GM21447 (cell line): ENCODE results near the gene EIF5A.
"Not testable (repeated sequence)": the region's sequence is repeated elsewhere in the genome, so short reads cannot be mapped to it uniquely, and the experiment has no call there.

ENCODE experiments used
- ATAC-seq: cut with Tn5 transposase; IDR thresholded peaks from one replicate; pipeline ENCODE4 v1.9.1; 2021; ENCODE audit not compliant: unreplicated experiment

The EIF5A gene

DNA sequence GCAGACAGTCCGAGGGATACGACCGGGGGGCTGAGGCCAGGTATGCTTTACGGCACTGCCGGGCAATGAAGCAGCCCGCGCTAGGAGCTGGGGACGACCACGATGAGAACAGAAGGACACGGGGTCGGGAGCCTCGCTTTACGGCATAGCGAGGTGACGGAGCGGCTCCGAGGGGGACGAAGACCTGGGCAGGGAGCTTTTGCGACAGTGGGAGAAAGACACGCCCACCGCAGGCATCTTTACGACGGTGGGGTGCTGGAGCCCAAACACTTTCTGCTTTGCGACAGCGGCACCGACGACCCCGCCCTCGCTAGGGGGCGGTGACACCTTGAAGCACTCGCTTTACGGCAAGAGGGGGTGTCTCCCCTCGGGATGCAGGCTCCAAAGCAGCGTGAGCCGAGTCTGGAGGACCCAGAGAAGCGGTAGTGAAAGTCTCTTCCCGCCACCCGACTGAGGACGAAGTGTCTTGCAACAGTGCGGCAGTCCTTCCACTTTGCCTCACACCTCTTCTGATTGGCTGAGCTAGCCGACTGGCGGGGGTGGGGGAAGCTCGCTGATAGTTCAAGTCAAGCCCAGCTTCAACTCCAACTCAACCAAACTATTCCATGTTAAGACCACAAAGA lies 22.1 kb downstream of the EIF5A start:
- peak; percentile 43 for ATAC-seq

DNA sequence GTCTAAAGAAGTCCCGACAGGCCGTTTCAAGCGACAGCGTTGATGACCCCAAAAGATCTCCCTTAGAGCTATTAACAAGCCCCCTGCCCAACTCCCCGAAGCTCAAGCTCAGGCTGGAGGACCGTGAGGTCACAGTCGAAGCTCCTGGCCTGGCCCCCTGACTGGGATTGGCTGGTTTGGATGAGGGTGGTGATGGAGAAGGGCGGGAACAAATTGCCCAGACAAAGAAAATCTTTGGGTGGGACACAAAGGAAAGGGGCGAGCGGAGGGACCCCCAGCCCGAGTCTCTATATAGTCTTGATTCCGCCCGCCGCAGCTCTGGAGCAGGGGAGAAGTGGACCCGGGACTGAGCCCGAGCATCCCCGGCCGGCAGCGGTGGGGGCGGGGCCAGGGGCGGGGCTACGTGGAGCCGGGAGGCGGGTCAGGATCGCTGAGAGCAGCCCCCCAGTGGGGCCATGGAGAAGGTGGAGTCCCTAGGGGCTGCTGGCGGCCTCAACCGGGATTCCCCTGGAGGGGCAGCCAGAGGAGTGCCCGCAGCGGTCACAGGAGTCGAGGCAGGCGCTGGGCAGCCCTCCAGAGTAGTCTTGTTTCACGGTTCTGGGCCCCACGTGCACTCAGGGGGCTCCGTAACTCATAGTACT lies 22.7 kb downstream of the EIF5A start:
- ATAC-seq, result peak; percentile 41

DNA sequence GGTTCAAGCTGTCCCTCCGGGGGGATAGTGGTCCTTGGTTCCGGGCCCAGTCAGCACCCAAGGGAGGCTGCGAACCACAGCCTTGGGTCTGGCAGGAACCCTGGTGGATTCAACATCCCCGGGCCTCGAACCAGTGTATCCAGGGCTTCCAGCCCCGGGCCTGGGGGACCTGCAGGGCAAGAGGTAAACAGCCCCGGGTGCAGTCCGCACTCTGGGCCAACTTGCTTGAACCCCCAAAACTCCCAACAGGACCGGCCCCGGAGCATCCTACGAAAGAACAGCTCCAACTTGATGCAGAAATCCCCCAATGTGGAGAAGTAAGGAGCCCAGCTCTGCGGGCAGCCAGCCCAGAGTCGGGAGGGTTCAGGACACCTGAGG lies 23.2 kb downstream of the EIF5A start:
- ATAC-seq, result no peak

DNA sequence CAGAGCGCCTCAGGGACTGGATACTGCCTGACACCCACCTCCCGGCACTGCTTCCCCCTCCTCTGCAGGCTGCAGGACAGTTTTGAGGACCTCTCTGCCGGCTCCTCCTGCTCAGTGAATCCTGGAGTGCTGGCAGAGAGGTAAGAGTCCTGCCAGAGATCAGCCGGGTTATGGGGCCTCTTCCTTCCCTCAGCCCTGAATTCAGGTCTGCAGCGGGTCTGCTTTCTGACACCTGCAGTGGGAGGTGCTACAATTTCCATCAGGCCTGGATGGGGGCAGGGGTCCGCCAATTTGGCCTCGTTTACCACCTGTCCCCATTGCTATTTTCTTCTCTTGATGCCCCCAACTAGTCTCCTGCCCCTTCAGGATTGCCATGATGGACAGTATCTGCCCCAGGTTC lies 24.7 kb downstream of the EIF5A start:
- ATAC-seq, result no peak

DNA sequence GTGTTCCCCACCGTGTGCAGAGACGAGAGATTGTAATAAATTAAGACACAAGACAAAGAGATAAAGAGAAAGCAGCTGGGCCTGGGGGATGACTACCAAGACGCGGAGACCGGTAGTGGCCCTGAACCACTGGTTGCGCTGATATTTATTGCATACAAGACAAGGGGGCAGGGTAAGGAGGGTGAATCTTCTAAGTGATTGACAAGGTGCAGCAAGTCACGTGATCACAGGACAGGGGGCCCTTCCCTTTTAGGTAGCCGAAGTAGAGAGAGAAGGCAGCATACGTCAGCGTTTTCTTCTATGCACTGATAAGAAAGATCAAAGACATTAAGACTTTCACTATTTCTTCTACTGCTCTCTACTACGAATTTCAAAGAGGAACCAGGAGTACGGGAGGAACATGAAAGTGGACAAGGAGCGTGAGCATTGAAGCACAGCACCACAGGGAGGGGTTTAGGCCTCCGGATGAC lies 25.2 kb downstream of the EIF5A start:
- ATAC-seq, result not testable (repeated sequence)

DNA sequence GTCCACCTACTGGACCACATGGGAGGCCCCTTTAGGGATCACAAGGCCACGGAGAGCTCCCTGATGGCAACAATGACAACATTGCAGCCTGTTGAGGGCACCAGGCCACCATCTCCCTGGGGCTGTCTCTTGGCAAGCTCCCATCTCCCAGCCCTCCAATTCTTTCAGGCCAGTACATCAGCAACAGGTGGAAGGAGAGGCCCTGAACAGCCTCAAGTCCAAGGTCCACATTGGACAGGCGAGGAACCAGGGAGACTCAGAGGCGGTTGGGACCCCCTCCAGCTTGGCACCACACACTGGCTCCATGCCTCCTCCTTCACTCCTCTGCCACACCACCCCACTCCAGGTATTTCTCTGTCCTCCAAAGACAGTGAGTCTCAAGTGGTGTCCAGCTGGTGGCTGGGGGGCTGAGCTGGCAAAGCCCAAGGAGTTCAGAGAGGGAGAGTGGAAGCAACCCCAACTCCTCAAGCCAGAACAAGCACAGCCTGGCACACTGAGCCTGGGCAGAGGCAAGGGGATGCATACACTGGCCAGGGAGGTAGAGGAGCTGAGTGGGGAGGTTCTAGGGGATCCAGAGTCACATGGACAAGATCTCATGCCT lies 27.6 kb downstream of the EIF5A start:
- no peak for ATAC-seq

DNA sequence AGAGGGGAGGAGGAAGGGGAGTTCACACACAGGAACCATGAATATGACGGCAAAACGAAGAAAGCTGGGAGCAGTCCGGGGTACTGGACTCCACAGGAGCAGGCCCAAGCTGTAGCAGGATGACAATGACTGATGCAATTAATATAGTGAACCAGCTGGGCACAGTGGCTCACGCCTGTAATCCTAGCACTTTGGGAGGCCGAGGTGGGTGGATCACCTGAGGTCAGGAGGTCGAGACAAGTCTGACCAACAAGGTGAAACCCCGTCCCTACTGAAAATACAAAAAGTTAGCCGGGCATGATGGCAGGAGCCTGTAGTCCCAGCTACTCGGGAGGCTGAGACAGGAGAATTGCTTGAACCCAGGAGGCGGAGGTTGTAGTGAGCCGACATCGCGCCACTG lies 28.3 kb downstream of the EIF5A start:
- ATAC-seq, result not testable (repeated sequence)

DNA sequence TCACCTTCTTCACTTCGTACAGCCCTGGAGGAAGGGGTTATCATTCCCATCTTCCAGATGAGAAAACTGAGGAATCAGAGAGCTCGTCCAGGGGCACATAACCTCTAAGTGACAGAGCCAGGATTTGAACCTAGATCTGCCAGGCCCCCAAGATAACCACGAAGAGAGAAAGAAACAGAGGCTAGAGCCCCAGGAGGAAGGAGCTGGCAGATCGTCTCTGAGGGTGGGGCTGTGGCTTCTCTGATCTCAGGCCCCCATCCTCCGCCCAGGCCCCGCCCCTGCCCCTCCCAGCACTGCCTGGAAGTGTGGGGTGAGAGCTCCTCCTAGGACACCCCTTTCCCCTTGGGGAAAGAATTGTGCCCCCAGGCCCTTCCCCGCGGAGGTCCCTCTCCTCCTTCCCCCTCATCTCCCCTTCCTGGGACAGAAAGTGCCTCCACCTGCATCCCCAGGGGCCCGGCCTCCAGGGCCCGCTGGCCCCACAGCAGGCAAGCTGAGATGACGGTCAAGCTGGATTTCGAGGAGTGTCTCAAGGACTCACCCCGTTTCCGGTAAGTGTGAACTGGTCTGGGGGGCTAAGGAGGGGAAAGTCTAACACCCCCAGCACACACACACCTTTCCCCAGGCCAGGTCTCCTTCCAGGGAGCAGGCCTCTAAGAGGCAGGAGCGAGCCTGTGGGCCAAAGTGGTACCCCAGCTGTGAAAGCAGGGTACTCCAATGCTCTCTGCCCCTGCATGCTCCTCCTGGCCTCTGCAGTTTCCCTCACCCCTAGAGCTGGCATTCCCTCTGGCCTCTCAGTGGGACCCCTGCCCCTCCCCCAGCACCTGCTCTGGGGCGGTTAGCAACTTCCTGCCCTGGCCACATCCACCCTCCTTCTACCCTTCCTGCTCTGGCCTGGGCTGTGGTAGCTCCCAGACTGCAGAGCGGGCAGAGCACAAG lies 29.1 kb downstream of the EIF5A start, which contains the start of gene ACAP1:
Gene ACAP1 (plus strand): TSS at position 290 of the 936 bp plus-strand sequence. CDS start 206 bp downstream, at position 496.
- ATAC-seq, result peak; percentile 72

DNA sequence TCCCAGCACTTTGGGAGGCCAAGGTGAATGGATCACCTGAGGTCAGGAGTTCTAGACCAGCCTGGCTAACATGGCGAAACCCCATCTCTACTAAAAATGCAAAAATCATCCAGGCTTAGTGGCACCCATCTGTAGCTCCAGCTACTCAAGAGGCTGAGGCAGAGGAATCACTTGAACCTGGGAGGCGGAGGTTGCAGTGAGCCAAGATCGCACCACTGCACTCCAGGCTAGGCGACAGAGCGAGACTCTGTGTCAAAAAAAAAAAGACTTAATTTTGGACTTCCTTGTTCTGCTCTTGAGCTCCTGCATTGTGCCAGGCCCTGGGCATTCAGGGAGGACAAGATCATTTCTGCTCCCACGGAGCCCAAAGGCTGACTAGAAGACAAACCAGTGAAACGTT lies 30.2 kb downstream of the EIF5A start:
- ATAC-seq, result not testable (repeated sequence)

DNA sequence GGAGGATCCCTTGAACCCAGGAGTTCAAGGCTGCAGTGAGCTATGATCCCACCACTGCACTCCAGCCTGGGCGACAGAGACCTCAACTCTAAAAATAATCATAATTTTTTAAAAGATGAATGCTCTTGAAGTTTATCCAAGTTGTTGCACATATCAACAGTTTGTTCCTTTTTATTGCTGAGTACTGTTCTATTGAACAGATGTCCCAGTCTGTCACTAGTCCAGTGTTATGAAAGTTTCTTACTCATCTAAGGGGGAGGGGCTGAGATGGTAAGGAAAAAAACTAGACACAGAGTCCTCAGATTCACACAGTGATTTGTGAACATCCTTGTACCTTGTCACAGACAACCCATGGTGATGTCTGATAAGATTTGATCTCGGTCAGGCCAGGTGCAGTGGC lies 32.8 kb downstream of the EIF5A start:
- ATAC-seq, result no peak

DNA sequence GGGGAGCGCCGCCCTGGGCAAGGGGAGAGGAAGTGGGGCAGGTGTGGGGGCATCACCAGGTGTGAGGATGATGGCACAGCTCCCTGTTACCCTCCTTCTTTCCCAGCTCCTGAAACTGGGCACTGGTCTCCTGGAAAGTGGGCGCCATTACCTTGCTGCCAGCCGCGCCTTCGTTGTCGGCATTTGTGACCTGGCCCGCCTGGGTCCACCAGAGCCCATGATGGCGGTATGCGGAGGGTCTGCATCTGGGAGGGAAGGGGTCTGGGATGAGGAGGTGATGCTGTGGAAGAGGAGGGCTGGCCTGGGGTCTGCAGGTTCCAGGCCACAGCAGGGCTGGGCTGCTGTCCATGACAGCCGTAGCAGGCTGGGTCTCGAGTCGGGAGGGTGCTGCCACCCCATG lies 34.4 kb downstream of the EIF5A start:
- no peak for ATAC-seq

DNA sequence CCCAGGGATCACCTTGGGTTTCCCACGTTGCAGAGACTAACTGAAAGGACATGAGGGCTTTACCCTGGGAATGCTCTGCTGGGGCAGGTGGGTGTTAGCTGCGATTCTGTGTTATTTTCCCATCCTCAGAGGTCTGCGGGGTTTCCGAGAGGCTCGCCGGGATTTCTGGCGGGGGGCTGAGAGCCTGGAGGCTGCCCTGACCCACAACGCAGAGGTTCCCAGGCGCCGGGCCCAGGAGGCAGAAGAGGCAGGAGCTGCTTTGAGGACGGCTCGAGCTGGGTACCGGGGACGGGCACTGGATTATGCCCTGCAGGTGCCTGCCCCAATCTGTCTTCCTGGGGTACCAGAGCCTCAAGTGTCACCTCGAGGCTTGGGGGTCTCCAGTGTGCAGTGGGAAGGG lies 35.8 kb downstream of the EIF5A start:
- no peak for ATAC-seq

DNA sequence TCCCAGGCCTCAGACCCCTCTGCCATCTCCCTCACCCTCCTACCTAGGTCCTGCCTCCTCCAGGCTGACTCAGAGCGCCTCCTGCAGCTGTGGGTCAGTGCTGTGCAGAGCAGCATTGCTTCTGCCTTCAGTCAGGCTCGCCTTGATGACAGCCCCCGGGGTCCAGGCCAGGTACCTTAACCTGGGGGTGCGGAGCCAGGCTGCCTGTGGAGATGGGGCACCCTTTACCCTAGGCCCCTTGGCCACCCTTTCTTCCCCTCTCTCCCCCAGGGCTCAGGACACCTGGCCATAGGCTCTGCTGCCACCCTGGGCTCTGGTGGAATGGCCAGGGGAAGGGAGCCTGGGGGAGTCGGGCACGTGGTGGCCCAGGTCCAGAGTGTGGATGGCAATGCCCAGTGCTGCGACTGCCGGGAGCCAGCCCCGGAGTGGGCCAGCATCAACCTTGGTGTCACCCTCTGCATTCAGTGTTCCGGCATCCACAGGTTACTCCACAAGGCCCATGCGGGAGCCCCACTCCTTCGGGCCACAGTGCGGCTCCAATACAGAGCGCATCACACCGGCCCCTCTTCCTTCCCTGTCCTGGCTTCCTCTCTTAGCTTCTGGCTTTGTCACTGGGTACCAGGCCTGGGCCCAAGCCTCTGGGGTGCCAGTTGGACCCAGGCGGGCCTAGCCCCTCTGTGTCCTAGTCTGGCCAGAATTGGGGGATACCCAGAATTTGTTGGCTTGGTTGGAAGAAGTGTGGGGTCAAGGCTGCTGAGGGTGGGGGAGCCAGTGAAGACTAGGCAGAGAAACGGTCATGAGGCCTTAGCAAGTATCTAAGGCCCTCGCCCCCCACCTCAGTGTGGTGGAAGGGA lies 39.6 kb downstream of the EIF5A start:
- no peak for ATAC-seq

DNA sequence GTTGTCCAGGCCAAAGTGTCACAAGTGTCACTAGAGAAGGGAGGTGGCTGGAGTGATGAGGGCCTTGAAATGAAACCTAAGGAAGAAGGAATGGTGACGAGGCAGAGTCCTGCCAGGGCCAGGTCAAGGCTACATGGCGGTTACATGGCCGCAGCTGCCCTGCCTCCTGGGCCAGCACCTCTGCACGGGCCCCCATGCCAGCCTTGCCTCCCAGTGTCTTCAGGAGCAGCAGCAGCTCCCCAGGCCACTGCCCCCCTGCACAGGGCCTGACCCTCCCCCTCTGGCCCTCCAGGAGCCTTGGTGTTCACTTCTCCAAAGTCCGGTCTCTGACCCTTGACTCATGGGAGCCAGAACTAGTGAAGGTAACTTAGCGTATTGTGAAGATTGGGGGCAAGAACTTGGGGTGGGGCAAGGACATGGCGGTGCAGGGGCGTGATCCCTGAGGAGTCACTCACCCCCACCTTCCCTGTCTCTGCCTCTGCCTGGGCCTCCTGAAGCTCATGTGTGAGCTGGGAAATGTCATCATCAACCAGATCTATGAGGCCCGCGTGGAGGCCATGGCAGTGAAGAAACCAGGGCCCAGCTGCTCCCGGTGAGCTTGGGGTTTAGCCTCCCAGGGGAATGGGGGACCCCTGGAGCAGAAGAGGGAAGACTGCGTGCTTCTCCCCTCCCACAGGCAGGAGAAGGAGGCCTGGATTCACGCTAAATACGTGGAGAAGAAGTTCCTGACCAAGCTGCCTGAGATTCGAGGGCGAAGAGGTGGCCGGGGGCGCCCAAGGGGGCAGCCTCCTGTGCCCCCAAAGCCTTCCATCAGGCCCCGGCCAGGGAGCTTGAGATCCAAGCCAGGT lies 40.4 kb downstream of the EIF5A start:
- ATAC-seq, result no peak

DNA sequence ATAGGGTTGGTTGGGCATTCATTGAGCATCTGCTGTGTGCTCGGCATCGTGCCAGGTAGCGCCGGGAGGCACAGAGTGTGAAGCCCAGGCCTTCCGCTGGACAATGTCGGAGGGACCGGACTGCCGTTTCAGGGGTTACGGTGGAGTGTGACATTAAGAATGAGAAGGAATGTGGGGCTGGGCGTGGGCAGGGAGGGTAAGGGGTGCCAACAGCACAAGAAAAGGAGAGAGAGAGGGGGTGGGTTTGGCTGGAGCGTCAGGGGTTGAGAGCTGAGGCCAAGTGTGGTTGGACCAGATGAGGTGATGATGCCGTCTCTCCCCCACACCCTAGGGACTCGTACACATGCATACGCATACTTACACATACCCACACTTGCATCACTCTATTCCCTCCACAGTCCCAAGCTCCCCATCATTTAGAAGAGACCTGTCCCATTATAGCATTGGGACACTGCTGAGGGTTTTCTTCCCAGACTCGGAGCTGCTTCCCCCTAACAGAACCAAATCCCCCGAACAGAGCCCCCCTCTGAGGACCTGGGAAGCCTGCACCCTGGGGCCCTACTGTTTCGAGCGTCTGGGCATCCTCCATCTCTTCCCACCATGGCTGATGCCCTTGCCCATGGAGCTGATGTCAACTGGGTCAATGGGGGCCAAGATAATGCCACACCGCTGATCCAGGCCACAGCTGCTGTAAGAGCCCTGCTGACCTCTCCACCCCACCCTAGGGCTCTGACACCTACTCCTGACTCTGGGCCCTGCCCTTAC lies 41.2 kb downstream of the EIF5A start:
- no peak for ATAC-seq

DNA sequence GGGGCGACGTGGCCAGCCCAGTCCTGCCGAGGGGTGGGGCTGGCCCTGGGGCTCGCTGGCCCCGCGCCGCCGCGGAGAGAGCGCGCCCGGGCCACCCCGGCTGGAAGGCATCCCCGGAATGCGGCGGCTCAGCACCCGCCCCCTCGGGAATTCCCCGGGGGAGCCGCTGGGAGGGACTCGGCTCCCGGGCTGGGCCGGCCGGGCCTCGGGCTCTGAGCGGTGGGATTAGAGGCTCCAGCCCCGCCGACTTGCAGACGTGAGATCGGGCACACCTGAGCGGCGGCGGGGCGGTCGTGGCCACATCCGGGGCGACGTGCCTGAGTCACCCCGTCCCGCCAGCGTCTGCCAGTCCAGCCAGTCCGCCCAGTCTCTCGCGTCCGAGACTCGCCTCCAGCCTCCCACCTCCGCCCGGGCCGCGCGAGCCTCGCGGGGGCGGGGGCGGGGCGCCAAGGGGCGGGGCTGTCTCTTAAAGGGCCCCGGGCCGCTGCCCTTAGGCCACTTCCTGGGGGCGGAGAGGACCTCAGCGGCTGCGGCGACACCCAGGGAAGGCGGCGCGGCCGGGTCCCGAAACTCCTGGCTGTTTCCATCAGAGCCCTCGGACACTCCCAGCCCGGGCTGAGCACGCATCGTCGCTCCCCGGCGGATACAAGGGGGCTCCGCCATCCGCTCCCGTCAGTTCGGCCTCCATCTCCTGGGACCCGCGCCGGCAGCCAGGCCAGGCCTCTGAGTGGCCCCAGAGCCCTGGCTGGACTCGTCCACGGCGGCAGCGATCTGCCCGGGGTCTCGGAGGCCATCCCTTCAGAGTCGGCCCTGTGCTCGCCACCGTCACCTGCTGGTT lies 44.5 kb downstream of the EIF5A start, which contains the start of gene KCTD11:
Gene KCTD11 (plus strand): TSS at position 498 of the 838 bp plus-strand sequence.
- ATAC-seq, result peak; percentile 54

DNA sequence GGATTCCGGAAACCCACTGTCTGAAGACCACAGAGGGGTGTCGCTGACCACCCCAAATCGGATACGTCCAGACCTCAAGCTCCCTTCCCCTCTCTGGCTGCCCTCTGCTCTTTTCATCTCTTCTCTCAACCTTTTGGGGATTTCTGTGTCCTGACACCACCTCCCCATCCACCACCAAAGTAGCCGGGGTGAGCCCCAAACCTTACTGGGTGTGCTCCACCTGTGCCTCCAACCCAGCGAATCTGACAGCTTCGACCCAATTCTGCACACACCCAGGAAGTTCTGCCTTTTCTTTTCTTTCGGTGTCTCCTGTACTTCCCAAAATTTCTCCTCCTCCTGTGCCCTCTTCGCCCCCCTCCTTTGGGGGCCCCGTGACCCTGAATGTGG lies 45.1 kb downstream of the EIF5A start:
- ATAC-seq, result no peak
